Karpas-422 (cell line): Measurements from ENCODE around the gene UTP14A. TPM values are rescaled to one million over a fixed set of nuclear protein-coding genes. Genes with fewer than 3 reads are reported as not detected.

Experiments used
- DNase-seq: peaks from one replicate; pipeline ENCODE4 v3.0.0-alpha.2; 2015
- H2AFZ ChIP-seq: fragments of 200-600 bp; sonication (generic); 2 replicates; pipeline ENCODE4 v1.6.1; 2014; ENCODE audit warnings: antibody characterized with exemption, low read length, mixed read lengths
- H3K27ac ChIP-seq: fragments of 200-600 bp; sonication (generic); 2 replicates; pipeline ENCODE4 v1.5.1; 2014; ENCODE audit warnings: mild to moderate bottlenecking, low read length, moderate library complexity
- H3K27me3 ChIP-seq: fragments of 200-600 bp; sonication (generic); 2 replicates; pipeline ENCODE4 v1.6.1; 2014; ENCODE audit warnings: low read length, mixed read lengths
- H3K36me3 ChIP-seq: fragments of 200-600 bp; sonication (generic); 2 replicates; pipeline ENCODE4 v1.6.1; 2014; ENCODE audit warnings: low read length, mixed read lengths; ENCODE audit not compliant: insufficient read depth
- H3K4me1 ChIP-seq: fragments of 200-600 bp; sonication (generic); 2 replicates; pipeline ENCODE4 v1.6.1; 2014; ENCODE audit warnings: mild to moderate bottlenecking, low read length, mixed read lengths
- H3K4me2 ChIP-seq: fragments of 200-600 bp; sonication (generic); 2 replicates; pipeline ENCODE4 v1.6.1; 2014; ENCODE audit warnings: low read length, low read depth, mild to moderate bottlenecking; ENCODE audit not compliant: poor library complexity, severe bottlenecking
- H3K4me3 ChIP-seq: fragments of 200-600 bp; sonication (generic); 2 replicates; pipeline ENCODE4 v1.5.1; 2014; ENCODE audit warnings: mild to moderate bottlenecking, antibody characterized with exemption, low read length, mixed read lengths
- H3K79me2 ChIP-seq: fragments of 200-600 bp; sonication (generic); 2 replicates; pipeline ENCODE4 v1.6.1; 2014; ENCODE audit warnings: mild to moderate bottlenecking, low read length, mixed read lengths
- H3K9ac ChIP-seq: fragments of 200-600 bp; sonication (generic); 2 replicates; pipeline ENCODE4 v1.6.0; 2014; ENCODE audit warnings: low read length
- H3K9me2 ChIP-seq: fragments of 200-600 bp; sonication (generic), shearing (Covaris generic); replicated peaks from 2 replicates; pipeline ENCODE4 v1.6.0; 2014; ENCODE audit warnings: mild to moderate bottlenecking, low read length, moderate library complexity; ENCODE audit not compliant: insufficient read depth
- H3K9me3 ChIP-seq: fragments of 300-700, 200-600 bp; sonication (generic); 2 replicates; pipeline ENCODE4 v1.6.1; 2014; ENCODE audit warnings: low read length, mixed read lengths
- H4K20me1 ChIP-seq: fragments of 200-600 bp; sonication (generic); 2 replicates; pipeline ENCODE4 v1.6.1; 2014; ENCODE audit warnings: mild to moderate bottlenecking, antibody characterized with exemption, low read length, low read depth; ENCODE audit not compliant: insufficient read depth
- total RNA-seq: library from RNA; depleted of rRNA; stranded (reverse); fragments of >200 nt; shearing (Covaris generic); gene quantifications from 2 replicates; pipeline ENCODE4 v1.2.3, GENCODE V29; 2014; ENCODE audit warnings: low replicate concordance; rRNA removed

Gene UTP14A
- total RNA-seq, 1 experiment from 2014 or later: 14.0 TPM

DNA sequence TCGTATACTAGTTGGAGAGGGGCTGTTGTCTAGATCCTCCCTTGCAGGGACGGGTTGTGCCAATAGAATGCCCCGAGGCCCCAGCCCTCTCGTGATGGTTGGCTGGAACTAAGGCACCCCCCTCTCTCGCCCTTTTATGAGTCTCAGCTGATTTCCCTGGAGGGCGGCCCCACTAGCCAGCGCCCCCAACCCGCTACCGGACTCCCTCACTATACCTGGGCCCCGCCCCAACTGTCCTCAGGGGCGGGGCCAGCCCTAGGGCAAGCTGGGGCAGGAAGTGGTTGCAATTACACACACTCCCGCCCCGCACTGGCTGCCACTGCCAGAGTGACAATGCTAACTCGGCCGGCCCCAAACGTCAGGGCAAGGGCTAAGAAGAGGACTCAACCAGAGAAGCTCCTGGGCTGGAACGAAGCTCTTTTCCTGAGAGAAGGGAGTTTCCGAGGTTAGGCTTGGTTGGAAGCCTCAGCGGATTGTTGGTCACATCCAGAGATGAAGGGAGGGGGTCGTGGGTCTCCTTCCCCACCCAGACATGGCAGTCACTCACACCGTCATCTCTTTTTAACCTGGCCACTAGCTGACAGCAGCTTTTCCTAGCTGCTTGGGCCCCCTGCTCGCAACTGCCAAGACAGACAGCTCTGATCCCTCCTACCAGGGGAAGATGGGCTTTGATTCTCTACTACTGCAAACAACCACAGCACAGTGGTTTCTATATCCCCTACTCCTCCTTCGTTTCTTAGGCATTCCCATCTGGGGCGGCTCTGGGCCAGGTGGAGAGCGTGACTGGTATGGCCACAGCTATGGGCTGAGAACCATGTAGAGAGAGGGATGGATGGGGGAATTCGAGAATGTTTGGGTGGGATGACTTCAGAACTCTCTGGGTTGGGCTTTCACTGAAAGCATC, 55.5 kb downstream of the UTP14A start:
- H4K20me1 ChIP-seq: no peaks in the 10 kb centered on the region
- H2AFZ ChIP-seq: peak overlapping the region; percentile 80
- H3K4me3 ChIP-seq: peak overlapping the region; percentile 55
- H3K4me2 ChIP-seq: peak overlapping the region; percentile 79
- peaks cover 29% of the 10 kb centered on the region for H3K4me1 ChIP-seq
- H3K9me3 ChIP-seq: no peaks in the 10 kb centered on the region
- H3K9ac ChIP-seq: peak overlapping the region; percentile 62
- H3K27me3 ChIP-seq: no peaks in the 10 kb centered on the region
- no peak overlapping the region for H3K27ac ChIP-seq
- H3K36me3 ChIP-seq: no peaks in the 10 kb centered on the region
- no peaks in the 10 kb centered on the region for H3K79me2 ChIP-seq
- no peaks in the 10 kb centered on the region for H3K9me2 ChIP-seq
- DNase-seq: peak; percentile 87

DNA sequence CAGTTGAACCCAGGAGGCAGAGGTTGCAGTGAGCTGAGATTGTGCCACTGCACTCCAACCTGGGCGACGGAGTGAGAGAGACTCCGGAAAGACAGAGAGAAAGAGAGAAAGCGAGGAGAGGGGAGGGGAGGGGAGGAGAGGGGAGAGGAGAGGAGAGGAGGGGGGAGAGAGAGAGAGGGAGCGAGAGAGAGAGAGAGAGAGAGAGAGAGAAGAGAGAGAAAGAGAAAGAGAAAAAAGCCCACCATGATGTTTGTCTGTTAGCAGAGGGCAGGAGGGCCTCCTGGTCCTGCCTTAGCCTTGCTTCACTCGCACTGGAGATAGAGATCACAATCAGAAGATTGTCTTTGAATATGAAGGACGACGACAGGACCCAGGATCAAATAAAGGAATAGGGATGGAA, 57.8 kb downstream of the UTP14A start:
- DNase-seq: no peak

DNA sequence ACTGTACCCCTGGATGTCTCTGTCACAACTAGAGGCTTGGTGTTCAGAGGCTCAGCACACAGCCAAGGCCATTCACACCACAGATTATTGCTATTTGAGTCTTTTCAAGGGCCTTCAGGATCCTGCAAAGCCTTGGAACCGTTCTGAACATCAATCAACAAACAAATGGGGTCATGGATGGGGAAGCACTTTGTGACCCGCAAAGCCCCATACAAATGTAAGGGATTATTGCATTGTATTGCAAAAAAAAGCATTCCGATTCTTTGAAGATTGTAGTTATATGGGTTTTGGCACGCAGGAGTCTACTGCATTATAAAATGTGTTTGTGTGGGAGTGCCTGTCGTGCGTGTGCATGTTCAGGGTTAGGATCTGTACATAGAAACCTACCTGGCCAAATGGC, 59.2 kb downstream of the UTP14A start:
- Histone ChIP-seq H3K79me2 (no peaks in the 10 kb centered on the region), H3K9me2 (no peaks in the 10 kb centered on the region), H2AFZ (no peak overlapping the region), H3K27me3 (no peaks in the 10 kb centered on the region), H3K4me1 (peaks cover 14% of the 10 kb centered on the region), H3K9me3 (no peaks in the 10 kb centered on the region), H3K27ac (no peak overlapping the region), H3K4me2 (no peak overlapping the region), H3K4me3 (no peak overlapping the region), H4K20me1 (no peaks in the 10 kb centered on the region), H3K36me3 (no peaks in the 10 kb centered on the region), H3K9ac (no peak overlapping the region)
- DNase-seq: no peak

More for the DNA sequence above, 57.8 kb downstream of the UTP14A start:
- Histone ChIP-seq H3K79me2 (no peaks in the 10 kb centered on the region), H3K27ac (no peak overlapping the region), H3K9me2 (no peaks in the 10 kb centered on the region), H3K9me3 (no peaks in the 10 kb centered on the region), H2AFZ (no peak overlapping the region), H3K9ac (no peak overlapping the region), H4K20me1 (no peaks in the 10 kb centered on the region), H3K4me2 (no peak overlapping the region), H3K4me3 (no peak overlapping the region), H3K36me3 (no peaks in the 10 kb centered on the region), H3K4me1 (peaks cover 14% of the 10 kb centered on the region), H3K27me3 (no peaks in the 10 kb centered on the region)

DNA sequence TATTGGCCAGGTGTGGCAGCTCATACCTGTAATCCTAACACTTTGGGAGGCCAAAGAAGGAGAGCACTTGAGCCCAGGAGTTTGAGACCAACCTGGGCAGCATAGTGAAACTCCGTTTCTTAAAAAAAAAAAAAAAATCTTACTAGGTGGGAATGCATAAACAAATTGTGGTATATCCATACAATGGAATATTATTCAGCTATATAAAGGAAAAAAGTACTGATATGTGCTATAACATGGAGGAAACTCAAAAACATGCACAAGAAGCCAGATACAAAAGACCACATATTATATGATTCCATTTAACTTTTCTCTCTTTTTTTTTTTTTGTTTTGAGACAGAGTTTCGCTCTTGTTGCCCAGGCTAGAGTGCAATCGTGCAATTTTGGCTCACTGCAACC, 63.0 kb downstream of the UTP14A start:
- no peak overlapping the region for H3K9ac ChIP-seq
- no peaks in the 10 kb centered on the region for H3K27me3 ChIP-seq
- H3K4me1 ChIP-seq: no peaks in the 10 kb centered on the region
- no peak overlapping the region for H3K4me2 ChIP-seq
- no peak overlapping the region for H3K27ac ChIP-seq
- H3K79me2 ChIP-seq: no peaks in the 10 kb centered on the region
- no peak overlapping the region for H3K4me3 ChIP-seq
- H2AFZ ChIP-seq: no peak overlapping the region
- no peaks in the 10 kb centered on the region for H3K36me3 ChIP-seq
- DNase-seq: no peak
- no peaks in the 10 kb centered on the region for H3K9me3 ChIP-seq
- no peaks in the 10 kb centered on the region for H3K9me2 ChIP-seq
- no peaks in the 10 kb centered on the region for H4K20me1 ChIP-seq

GRCh38 chrX:129976441-129976840, 70.5 kb downstream of the UTP14A start:
- no peaks in the 10 kb centered on the region for H3K79me2 ChIP-seq
- H3K4me1 ChIP-seq: peaks cover 5% of the 10 kb centered on the region
- no peak overlapping the region for H3K4me3 ChIP-seq
- no peaks in the 10 kb centered on the region for H3K36me3 ChIP-seq
- no peaks in the 10 kb centered on the region for H3K27me3 ChIP-seq
- H3K9ac ChIP-seq: no peak overlapping the region
- H3K27ac ChIP-seq: no peak overlapping the region
- H4K20me1 ChIP-seq: no peaks in the 10 kb centered on the region
- no peak overlapping the region for H2AFZ ChIP-seq
- no peaks in the 10 kb centered on the region for H3K9me2 ChIP-seq
- H3K9me3 ChIP-seq: no peaks in the 10 kb centered on the region
- no peak for DNase-seq
- no peak overlapping the region for H3K4me2 ChIP-seq

Other genes with a start within 250 kb of the UTP14A start
- not detected in 2 replicates for gene XPNPEP2, start 167.2 kb upstream of the UTP14A start, total RNA-seq
- gene SASH3, start 126.2 kb upstream of the UTP14A start, total RNA-seq: 63.0 and 103 TPM in 2 replicates
- 15.2 and 18.4 TPM in 2 replicates for gene ZDHHC9, start 62.3 kb upstream of the UTP14A start, total RNA-seq
- 3.5 and 5.3 TPM in 2 replicates for gene BCORL1, start 76.5 kb downstream of the UTP14A start, total RNA-seq
- 29.1 and 31.7 TPM in 2 replicates for gene ELF4, start 204.3 kb downstream of the UTP14A start, total RNA-seq